A172 (cell line): ENCODE measurements around the gene VTI1A. TPM values are rescaled to one million over a fixed set of nuclear protein-coding genes. Genes with fewer than 3 reads are reported as not detected.

Experiments used
- DNase-seq: peaks from one replicate; pipeline ENCODE4 v3.0.0-alpha.2; 2015; ENCODE audit warnings: low spot score
- total RNA-seq: library from RNA; depleted of rRNA; stranded (reverse); fragments of >200 nt; shearing (Covaris generic); gene quantifications from 2 replicates; pipeline ENCODE4 v1.2.3, GENCODE V29; 2014

VTI1A gene
- total RNA-seq, 1 experiment from 2014 or later, result 38.1 TPM

DNA sequence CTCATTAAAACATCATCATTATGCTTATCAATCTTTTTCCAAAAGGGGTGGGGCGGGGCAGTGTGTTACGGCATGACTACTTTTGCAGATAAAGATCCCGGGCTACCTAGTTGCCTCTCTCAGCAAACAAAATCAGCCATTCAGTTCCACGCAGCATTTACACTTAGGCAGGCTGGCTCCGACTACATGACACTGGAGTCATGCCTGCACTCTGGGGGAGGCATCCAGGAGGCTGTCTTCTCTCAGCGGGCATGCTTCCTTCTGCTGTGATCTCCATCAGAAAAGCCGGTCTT lies 309.2 kb downstream of the VTI1A start:
- DNase-seq, result no peak

DNA sequence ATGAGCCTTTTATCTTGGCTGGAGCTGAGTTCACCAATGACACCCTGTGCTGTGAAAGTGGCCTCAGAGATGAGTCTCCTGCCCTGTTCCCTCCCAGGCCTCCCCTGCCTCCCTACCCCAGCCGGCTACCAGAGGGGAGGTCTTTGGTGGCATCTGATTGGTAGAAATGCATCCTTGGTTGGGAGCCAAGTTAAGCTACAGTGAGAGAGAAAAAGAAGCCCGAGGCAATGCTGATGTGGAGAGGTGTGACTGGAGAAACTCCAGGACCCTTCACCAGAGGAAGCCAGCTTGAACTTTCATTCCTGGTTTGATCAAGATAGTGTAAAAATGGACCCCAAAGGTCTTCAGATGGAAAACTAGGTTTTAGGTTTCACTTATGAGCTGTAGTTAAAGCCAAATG lies 311.9 kb downstream of the VTI1A start:
- no peak for DNase-seq

DNA sequence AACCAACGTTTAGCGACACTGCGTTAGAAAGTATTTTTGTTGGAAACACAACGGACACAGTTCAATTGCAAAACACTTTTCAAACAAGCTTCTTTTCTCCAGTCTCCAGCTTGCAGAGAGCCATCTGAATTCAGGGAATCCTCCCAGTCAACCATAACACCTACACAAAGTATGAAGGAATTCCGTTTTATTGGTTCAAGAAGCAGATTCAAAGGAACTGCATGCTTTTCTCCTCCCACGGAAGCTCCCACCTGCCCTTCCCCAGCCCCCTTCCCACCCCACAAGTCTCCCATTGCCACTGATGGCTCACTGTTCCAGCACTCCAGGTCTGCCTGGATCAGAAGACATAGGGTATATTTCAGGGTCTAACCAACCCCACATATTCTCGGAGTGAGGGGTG lies 312.5 kb downstream of the VTI1A start:
- DNase-seq, result no peak

DNA sequence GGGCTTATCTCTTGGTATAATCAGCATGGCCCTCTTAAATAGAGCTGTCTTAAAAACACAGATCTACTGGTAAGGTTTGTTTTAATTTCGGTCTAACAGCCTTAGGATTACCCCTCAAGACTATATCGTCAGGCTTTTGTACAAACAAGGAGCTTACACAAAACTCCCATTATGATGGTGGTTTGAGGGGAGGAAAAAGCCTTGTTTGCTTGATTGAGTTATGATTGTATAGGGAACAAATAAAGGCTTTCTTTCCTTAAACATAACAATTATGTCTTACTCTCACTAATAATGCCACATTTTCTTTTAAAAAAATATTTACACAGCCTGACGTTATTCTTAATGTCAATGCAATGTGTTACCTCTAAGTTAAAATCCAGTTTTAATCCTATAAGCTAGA lies 314.2 kb downstream of the VTI1A start:
- no peak for DNase-seq

DNA sequence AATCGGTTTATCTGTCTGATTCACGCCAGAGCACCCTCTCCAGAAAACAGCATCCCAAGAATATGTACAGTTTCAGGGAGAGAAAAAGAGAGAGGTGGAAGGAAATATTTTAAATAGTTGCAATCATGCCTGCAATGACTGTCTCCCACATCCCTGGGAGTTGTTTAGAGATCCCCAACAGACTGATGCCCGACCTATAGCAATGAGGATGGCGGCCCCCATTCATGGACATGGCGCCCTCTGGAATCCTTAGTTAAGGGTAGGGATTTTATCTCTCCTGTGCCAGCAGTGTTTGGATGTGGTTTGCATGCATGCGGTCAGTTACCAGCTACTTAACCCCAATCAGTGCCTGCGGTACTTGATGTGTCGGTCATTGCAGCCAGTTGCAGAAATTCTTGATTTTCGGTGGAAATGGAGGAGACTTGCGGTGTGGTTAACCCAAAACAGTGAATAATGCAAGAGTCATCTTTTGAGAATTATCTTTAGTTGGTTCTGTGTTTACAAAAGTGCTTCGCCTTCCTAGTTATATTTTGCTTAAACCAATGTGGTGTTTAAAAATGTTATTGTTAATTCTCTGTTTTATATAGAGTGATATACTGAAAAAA lies 317.0 kb downstream of the VTI1A start:
- DNase-seq, result peak; percentile 90

DNA sequence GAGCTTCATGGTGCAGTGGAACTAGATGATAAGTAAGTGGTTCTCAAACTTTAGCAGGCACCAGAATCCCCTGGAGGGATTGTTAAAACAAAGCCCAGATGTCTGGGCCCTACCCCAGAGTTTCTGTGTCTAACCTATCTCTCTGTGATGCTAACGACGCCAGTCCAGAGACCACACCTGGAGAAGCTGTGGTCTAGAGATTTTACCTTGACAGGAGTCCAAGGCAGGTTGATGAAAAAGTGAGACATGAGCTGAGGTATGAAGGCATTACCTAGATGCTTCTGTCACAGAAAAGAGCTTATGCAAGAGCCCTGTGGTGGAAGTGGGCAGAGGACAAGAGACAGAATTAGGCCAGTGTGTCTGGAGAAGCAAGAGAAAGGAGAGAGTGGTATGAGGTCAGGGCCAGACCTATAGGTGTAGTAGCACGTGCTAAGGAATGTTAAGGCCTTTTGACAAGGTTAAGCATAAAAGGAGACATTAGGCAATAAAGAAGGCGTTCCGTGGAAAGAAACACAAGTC lies 318.8 kb downstream of the VTI1A start:
- no peak for DNase-seq

DNA sequence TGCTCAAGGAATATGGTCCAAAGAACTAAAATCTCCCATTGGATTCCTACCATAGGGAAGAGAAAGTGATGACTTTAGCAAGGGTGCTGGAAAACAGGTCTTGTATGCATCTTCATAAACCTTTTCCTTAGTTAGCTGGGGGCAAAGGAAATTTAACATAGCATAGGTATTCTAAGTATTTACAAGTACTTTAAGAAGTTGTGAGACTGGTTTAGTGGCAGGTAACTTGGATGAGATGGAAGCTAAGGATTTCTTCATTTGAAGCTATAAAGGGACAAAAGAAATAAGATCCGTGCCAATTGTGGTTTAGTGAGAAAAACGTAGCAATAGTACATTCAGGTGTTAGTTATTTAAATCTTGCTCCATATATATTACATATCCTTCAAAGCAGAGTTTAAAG lies 319.6 kb downstream of the VTI1A start:
- no peak for DNase-seq

DNA sequence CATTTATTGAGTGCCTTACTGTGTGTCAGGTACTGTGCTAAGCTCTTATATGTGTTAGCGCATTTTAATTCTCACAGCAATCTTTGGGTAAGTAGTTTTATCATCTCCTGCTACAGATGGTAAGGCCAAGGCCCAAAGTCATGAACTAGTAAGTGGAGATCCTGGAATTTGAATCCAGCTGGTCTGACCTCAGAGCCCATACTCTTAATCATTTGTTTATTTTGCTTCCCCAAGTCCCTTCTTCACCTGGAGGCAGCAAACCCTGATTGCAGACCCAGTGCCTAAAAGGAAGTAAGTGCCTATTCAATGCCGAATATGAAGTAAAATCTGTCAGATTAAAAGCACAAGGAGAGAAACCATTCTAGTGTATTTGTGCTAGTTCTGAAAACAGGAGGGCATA lies 320.1 kb downstream of the VTI1A start:
- DNase-seq, result no peak

DNA sequence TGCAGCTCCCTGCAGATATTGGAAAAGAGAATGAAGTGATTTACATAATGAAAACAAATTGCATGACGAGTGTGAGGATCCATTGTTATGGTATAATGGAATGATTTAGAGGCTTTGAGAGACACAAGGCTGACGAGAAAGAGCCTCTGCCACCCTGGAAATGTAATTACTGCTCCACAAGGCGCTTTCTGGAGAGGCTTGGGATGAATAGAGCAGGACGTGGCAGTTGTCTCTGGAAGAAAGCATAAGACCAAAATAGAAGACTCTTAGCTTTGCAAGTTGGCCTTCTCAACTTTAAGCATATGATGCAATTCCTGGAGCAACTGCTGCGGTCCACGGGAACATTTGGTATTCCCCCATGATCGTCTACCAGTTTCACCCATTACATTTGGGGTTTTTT lies 321.1 kb downstream of the VTI1A start:
- DNase-seq, result no peak

DNA sequence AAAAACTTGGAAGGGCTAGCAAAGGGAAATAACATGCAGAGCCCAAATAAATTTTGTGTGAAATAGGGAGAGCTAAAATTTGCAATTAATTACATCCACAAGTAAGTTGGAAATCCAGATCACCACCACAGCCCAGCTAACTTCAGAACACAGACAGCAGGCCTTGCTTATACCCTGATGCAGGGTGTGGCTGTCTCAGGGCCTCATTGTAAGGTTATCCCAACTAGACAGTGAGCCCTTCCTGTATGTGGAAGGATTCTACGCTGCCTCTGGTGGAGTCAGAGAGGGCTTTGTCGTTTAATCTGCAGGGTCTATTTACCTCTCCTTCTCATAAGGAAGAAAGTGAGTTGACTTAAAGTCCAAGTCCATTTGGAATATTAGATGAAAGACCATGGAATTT lies 322.1 kb downstream of the VTI1A start:
- DNase-seq, result no peak

DNA sequence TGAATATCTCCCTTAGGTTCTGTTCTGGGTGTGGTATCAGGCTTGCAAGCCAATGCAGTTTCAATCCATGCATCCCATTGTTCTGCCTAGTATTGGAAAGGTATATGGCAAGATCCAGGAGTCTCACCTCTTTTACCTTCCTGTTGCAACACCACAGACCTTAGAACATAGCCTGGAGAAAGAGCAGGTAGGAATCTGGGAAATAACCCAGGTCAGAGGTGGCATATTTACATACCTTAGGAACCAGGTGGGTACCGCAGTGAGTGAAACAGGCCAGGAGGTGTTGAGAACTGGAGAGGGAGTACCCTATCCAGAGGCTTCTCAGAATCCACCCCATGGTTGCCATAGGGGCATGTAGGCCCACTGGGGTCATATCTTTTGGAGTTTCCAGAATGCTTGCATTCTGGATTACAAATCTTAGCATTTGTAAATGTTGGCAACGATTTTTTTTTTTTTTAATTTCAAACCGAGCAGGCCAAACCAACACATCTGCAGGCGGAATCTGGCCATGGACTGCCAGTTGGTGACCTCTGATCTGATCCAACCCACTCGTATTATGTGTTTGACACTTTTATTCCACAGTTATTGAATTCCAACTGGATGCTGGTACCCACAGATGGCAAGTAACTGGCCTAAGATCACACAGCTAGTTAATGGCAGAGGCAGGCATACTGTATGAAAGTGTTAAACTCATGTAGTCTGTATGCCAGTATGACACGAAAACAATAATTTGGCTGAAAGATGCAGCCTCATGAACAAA lies 322.8 kb downstream of the VTI1A start:
- DNase-seq, result no peak

DNA sequence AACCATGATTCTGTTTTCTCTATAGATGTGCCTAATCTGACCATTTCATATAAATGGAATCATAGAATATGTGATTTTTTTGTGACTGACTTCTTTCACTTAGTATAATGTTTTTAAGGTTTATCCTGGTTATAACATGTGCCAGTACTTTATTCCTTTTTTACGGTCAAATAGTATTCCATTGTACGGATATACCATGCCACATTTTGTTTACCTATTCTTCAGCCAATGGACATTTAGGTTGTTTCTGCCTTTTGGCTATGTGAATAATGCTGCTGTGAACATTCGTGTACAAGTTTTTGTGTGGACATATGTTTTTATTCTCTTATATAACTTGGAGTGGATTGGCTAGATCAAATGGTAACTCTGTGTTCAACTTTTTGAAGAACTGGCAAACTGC lies 324.7 kb downstream of the VTI1A start:
- no peak for DNase-seq

DNA sequence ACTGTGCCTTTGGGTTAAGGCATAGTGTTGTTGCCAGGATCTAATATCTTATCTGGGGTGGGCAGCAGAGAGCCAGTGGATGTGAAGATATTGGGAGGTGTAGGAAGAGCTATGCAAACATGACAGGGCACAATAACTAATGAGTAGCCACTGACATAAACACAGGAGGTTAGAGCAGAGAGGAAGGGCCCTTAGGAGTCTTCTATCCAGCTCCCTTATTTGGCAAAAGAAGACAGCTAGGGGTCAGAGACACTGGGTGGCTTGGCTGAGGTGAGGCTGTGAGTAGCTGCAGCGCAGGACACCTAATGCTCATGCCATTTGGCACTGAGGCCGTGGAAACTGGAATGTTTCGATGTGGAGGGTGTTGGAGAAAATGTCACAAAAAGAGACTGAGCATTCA lies 326.8 kb downstream of the VTI1A start:
- no peak for DNase-seq

DNA sequence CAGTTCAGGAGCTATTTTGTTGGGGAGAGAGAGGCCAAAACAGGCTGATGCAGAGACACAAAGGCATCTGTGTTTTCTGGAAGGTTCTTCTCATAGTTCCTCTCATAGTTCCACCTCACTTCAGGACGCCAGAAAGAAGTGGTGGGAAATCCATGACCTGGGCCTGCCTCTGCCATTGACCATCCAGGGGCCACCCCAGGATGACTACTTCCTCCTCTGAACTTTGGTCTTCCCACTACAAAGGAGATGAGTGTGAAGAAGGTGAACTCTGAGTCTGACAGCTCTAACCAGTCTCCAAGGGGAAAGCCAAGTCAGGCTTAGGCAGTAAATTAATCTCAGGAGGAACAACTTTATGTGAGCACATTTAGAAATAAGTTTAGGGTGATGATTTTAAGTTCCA lies 327.2 kb downstream of the VTI1A start:
- DNase-seq, result no peak

DNA sequence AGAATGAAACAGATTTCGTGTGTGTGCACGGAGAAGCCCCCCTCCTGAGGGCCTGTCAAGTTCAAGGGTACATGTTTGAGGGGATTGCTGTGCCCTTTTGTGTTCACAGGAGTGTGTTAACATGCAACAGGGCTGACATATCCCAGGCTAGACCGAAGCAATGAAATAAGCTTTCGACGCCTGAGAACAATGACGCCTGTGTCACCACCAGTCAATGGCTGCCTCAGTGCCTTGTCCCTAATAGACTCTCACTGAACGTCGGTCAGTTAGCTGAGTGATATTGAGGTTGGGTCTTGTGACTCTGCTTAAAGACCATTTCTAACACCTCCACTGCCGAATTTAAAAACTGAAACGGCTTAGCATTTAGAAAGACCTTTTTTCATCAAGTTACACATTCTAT lies 327.8 kb downstream of the VTI1A start:
- DNase-seq, result no peak

DNA sequence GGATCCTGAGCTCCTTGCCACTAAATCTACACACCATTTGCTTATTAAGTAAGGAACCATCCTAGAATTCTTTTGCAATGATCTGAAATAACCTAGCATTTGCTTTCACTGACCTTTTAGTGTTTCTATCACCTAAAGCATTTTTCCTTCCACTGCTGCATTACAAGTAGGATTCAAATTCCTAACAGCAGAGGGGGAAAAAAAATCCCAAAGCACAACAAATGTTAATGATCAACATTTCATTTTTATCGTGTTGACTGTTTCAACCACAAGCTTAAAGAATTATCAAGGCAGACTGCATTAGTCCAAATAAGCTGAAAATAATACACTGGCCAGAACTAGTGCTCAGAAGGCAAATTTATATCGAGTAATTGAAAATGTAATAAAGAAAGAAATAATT lies 328.4 kb downstream of the VTI1A start:
- no peak for DNase-seq

DNA sequence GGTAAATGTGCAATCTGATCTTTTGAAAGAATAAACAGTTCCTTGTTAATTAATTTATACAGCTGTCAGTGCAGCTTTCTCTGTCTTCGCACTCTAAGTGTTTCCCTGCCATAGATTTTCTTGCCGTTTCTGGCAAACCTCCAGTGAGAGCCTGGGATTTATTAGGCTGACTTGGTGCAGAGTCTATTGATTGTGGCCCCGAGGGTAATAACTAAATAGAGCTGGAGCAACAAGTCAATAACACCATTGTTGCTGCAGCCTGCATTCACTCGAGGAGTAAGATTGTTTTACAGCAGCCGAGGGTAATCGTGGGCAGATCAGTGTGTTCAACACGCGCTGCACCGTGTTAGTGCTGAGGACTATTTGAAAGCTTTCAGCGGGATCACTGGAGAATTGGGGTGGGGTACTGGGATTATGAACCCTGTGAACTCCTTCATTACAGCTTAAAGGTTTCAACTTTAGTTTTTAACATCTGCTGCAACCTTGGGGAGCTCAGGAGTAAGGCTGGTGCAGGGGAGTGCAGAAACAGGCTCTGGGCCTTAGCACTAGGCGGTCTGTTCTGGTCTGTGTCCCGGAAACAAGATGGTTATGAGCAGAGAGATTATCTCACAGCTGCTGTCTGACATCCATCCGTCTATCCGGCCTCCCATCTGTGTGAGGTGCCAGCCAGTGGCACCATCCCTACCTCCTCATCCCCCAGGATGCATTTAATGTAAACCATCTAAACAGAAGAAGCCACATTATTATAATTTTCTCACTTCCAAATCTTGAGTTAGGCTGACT lies 329.1 kb downstream of the VTI1A start:
- DNase-seq, result no peak

DNA sequence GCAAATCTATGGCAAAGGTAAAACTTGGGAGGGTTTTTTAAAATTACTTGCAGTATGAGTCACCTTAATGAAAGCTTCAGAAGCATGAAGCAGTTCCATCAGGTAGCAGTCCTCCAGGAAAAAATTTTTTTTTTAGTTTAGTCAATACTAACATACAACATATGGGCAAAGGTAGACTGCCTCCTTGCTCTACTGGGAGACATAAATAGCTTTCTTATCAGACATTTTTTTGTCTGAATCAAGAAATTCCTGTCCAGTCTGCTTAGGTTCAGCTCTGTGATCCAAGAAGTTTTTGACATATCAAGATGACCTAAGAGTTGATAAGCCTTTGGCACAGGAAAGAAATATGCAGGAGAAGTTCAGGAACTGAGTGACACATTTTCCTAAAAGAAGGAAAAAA lies 331.6 kb downstream of the VTI1A start:
- DNase-seq, result peak; percentile 28

DNA sequence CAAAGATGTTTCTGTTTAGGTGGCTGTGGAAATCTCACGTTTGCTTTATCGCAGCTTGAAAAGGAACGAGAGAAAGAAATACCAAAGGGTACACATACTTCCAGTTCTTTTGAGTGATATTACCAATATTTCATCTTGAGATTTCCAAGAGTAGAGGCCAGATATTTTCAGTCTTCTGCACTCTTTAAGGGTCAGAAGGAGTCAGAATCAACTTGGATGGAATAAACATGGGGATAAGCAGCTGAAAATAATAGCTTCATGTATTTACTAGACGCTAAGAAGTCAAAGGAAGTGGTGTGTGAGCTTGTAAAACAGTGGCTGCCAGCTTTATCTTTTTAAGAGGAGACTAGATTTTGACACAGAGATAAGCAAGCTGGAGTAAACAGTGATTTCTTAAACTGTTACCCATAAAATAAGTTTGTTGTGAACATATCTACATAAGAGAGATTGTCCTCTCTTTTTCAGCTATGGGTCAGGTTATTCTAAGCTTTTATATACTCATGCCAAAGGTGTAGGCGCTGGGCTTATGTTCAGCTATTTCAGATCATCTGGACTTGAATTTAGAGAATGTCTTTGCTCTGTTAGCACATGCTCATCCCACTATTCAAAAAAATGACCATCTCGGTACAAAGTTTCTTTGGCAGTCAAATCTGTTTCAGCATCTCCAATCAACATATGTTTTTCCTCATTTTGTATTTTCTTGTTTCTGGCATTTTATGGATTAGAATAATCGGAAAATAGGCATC lies 332.2 kb downstream of the VTI1A start:
- no peak for DNase-seq

DNA sequence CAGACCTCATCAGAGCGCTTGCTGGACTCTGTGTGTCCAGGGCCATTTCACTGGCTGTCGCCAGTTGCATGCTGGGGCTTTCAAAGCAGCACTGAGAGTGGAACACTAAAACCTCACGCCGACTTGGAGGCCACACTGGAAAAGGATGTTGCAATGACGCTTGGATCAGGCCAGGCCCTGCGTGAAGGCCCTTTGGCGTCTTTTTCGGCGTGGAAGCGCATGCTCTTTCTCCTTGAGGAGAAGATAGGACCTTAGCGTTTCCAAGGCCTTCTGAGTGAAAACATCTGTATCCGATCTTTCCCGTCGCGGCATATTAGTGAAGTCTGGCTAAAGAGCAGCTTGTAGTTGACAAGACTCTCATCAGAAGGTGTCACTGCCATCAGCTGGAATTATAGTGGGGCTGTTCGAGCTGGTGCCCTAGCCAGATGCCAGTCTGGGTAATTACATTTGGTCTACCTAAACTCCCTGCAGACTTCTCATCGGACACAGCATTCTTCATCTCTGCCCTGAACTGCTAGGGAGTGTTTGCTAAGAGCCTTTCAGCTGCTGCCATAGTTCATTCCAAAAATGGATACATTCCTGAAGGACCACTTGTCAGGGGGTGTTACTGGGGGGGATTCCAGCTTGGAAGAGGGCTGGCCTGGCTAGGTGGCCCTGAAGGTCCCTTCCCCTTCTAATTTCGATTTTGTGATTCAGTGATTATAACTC lies 335.3 kb downstream of the VTI1A start:
- no peak for DNase-seq

DNA sequence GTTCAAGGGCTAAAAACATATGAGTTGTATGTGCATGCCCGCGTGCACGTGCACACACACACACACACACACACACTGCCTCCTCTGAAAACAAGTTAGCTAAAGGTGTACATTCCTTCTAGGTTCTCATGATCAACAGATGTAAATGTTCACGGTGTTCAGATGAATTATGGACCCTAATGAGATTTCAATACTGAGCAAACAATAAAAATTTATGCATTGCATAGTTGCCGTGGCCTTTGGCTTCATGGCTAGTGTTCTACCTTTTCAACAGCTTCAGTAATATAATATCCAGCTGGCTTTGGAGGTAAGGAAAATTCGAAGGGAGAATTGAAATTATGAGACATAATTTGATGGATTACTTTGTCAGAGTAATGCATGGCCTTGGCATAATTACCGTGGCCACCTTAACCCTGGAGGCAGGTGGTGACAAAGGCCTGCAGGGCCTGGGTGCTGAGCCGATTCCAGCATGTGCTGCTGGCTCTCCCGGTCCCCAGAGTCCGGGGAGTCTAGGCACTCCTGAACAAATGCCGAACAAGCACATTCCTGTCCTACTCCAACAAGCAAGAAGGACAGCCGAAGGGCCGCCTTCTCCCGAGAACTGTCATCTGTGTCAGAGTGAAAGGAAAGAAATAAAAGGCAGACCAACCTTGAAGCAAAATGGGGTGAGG lies 336.5 kb downstream of the VTI1A start:
- no peak for DNase-seq
